ENCODE measurements around the gene HMGXB4.

The HMGXB4 gene

GRCh38 chr22:35310556-35311550 lies 53.6 kb downstream of the HMGXB4 start:
- in situ Hi-C loops (cut with HindIII; ENCODE audit: low sequenced_read_pairs), result no loop called here

- in situ Hi-C loops (cut with HindIII; ENCODE audit: low sequenced_read_pairs), result no loop called here
These were observed 54.3 kb downstream of the HMGXB4 start for GRCh38 chr22:35311551-35311999.

DNA sequence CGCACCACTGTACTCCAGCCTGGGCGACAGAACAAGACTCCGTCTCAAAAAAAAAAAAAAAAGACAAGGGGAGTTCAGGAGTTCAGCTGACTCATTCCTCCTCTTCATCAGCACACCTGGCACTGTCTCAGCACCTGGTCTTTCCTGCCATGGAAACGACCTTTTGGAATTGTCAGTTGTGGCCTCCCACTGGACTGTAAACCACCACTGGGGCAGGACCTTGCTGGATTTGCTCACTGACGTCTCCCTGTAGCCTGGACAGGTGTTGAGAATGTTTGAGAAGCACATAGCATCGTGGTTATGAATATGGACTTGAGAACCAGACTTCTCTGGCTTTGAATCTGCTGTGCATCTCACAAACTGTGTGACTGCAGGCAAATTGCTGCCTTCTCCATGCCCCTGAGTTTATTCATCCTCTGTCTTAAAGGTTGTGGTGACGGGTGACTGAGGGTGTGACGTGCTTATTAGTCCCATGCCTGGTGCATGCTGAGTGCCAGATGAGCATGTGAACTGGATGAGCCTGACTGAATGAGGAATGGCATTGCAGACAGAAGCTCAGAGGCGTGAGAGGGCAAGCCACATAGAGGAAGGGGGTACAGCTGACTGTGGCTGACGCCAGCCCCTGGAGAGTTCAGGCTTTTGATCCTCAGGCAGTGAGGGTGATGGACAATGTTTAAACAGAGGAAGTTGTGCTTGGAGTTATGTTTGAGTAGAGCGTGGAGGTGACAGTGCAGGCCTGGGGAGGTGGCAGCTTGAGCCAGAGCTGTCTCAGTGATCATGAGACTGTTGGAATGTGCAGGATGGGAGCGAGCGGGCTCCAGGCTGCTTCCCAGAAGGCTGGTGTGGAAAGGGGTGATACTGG lies 55.1 kb downstream of the HMGXB4 start:
- in situ Hi-C loops (cut with HindIII; ENCODE audit: low sequenced_read_pairs), result no loop called here

DNA sequence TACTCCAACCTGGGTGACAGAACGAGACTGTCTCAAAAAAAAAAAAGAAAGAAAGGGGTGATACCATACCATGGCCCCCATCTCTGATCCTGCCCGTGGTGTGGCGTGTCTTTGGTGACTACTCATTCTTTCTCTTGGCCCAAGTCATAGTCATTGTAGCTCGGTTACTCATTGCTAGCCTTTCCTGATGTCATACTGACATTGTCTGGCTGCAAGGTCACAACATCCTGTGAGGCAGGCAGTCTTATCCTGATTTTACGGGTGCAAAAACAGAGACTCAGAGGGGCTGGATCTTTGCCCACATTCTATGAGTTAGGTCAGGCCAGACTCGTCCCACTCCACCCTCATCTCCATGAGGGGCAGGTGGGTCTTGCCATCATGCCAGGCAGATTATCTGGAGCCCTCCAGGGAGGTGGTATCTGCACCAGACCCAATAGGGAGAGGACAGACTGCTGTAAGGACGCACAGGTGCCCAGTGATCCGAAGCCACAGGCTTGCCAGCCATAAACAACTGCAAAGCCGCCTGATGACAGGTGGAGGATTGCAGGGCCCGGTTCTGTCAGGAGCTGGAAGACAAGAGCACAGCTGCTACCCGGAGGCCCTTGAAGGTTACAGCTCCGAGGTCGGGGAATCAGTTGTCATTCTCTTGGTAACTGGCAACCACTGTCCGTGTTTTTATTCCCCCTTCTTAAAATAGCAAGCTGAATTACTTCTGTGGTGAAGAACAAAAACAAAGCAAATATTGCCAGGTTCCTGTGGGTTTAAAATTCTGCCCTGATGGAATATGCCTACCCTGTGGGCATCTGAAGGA lies 56.2 kb downstream of the HMGXB4 start:
- in situ Hi-C loops (cut with HindIII; ENCODE audit: low sequenced_read_pairs), result no loop called here

GRCh38 chr22:35314161-35314942 lies 57.1 kb downstream of the HMGXB4 start:
- in situ Hi-C loops (cut with HindIII; ENCODE audit: low sequenced_read_pairs), result no loop called here

GRCh38 chr22:35315141-35315854 lies 58.0 kb downstream of the HMGXB4 start:
- in situ Hi-C loops (cut with HindIII; ENCODE audit: low sequenced_read_pairs), result no loop called here

DNA sequence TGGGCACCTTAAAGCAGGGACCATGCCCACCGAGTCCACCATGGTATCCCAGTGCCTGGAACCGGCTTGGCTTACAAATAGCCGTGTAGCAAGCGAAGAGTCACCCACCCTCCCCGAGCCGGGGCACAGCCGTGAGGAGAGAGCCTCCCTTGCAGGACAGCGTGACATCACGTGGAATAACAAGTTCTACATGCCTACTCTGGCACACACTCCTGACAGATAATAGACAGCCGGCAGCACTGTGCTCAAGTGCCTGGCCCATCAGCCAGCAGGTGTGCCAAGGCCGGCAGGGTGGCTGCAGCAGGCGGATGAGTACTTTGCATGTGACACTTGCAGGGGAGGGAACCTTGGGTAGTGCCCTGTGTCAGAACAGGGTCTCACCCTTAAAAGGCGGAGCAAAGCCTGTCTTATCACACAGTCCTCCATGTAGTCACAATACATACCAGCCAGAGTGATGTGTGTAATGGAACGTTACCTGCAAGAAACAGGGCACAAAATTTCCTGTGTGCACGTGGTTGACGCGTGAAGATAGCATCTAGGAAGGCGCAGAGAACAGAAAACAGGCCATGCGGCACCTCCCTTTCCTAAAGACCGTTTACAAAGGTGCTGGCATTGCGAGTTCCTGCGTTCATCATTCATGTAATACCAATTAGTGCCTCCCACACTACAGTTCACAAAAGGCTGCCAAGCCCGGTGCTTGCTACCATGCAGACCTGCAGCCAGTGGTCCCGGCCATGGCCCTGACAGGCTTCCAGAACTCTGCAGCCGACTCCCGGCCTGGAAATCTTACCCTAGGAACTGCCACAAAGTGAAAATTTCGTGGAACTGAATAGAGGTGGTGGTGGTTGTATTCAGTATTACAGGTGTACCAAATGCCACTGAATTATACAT lies 58.8 kb downstream of the HMGXB4 start:
- in situ Hi-C loops (cut with HindIII; ENCODE audit: low sequenced_read_pairs), result no loop called here

GRCh38 chr22:35316751-35317150 lies 59.5 kb downstream of the HMGXB4 start:
- in situ Hi-C loops (cut with HindIII; ENCODE audit: low sequenced_read_pairs), result no loop called here

GRCh38 chr22:35317680-35318290 lies 60.5 kb downstream of the HMGXB4 start:
- in situ Hi-C loops (cut with HindIII; ENCODE audit: low sequenced_read_pairs), result no loop called here

DNA sequence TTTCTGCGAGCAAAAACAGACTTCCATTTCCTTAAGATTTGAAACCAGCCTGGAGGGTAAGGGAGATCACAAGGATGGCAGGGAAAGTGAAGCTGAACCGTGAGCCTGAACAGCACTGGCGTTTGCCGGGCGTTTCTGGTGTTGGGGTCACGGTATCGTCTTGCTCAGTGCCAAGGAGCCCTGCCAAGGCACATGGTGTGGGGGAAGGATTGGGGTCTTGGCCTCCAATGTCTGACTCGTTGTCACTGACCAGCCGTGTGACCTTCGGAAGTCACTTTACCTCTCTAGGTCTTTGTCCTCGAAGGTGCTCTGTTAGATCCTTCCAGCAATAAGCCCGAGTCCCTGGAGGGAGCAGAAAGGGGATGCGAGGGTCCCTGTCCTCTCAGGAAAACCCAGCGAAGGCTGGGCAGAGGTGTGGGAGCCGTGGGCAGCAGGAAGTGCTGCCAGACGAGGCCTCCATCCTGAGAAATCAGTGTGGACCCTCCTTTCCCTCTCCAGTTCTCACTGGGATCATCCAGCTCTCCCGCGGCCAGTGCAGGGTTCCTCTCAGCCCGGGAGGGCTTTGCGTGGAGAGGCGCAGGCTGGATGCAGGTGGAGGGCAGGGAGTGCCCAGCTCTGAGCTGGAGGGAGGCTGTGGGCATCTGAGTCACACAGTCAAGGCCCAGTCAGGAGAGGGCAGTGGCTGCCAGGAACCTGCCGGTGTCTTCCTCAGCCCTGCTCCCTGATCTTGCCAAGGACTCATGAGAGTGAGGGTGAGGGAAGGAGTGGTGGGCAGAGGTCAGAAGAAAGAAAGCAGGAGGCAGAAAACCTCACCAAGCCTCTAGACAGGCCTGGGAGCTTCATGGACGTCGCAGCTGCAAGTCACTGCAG lies 61.3 kb downstream of the HMGXB4 start:
- in situ Hi-C loops (cut with HindIII; ENCODE audit: low sequenced_read_pairs), result no loop called here

DNA sequence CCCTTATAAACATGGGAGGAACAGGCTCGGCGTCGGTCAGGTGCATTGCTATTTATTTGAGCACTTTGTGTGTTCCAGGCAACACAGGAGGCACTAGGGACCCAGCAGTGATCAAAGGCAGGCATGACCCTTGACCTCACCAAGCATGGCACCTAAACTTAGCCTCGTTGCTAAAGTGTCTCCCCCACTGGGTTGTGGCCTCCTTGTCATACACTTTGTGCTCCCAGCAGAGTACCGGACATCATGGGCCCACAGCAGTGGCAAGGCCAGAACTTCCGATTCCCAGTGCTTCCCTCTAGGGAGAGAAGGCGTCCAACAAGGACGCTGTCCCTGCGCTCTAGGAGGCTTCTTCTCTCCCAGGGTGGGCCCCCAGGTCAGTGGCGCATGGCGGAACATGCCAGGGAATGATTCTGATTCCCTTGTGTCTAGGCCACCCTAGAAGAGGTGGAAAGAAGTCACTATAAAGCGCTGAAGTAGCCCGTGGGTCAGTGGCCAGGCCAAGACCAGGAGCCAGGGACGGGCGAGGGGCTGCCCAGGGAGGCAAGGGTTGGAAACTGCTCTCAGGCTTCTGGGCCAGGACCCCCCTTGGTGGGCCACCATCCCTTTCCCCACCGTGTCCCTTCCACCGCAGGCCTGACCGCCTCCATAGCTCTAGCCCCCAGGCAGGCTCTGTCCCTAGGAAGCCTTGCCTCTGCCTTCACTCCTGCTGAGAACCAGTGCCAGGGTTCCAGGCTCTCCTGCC lies 62.1 kb downstream of the HMGXB4 start:
- in situ Hi-C loops (cut with HindIII; ENCODE audit: low sequenced_read_pairs), result no loop called here

DNA sequence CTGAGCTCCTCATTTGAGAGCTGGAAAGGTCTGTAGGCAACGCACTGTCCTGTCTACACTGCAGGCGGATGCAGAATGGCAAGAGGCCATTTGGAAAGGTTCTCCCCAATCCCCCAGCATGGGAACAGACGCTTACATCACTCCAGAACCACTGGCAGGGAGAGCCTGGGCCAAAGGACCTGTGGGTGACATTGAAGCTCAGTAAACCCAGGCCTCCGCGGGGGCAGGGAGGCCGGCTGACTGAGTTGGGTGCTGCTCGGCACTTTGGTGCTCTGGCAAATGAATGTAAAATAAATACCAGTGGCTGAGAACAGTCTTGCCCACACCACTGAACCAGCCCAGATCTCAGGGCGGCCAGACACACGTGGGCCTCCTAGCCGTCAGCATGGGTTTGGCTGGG lies 64.8 kb downstream of the HMGXB4 start:
- in situ Hi-C loops (cut with HindIII; ENCODE audit: low sequenced_read_pairs), result no loop called here

DNA sequence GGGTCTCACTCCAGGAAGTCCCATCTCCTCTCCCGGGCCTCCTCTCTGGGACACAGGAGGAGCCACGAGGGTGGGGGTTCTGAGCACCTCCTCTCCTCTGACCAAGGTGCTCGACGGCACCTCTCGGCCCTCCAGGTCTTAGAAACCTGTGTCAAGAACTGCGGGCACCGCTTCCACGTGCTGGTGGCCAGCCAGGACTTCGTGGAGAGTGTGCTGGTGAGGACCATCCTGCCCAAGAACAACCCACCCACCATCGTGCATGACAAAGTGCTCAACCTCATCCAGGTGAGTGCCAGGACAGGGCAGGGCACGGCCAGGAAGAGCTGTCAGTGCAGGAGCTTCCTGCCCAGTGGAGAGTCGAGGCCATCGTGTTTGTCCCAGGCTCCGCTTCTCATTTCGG lies 65.6 kb downstream of the HMGXB4 start:
- in situ Hi-C loops (cut with HindIII; ENCODE audit: low sequenced_read_pairs), result no loop called here

DNA sequence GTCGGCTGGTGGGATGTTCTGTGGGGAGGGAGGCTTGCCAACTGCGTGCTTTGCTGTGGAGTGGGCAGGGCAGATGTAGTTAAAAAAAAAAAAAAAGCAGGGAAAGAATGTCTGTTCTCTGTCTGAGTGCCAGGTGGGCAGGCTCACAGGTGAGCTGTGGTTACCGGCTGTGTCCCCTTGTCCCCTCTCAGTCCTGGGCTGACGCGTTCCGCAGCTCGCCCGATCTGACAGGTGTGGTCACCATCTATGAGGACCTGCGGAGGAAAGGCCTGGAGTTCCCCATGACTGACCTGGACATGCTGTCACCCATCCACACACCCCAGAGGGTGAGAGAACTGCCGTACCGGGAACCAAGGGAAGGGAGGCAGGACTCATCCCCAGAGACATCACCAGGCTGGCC lies 66.0 kb downstream of the HMGXB4 start:
- in situ Hi-C loops (cut with HindIII; ENCODE audit: low sequenced_read_pairs), result no loop called here

DNA sequence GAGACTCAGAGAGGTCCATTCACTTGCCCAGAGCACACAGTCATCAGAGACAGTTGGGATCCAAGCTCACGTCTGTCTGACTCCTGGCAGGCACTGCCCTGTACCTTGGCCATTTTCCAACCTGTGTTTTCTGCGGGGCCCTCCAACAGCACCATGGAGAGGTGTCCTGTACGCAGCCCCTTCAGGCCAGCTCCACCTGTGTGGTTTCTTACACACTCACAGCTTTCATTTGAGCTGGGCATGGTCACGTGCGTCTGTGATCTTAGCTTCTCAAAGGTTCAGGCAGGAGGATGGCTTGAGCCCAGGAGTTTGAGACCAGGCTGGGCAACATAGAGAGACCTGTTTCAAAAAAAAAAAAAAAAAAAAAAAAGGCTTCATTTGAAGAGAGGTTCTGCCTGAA lies 66.8 kb downstream of the HMGXB4 start:
- in situ Hi-C loops (cut with HindIII; ENCODE audit: low sequenced_read_pairs), result no loop called here

- in situ Hi-C loops (cut with HindIII; ENCODE audit: low sequenced_read_pairs), result no loop called here
These were observed 67.5 kb downstream of the HMGXB4 start for GRCh38 chr22:35324762-35325161.
